ENCODE data around the gene ARHGEF26.

- TF ChIP-seq, protein P1, sequence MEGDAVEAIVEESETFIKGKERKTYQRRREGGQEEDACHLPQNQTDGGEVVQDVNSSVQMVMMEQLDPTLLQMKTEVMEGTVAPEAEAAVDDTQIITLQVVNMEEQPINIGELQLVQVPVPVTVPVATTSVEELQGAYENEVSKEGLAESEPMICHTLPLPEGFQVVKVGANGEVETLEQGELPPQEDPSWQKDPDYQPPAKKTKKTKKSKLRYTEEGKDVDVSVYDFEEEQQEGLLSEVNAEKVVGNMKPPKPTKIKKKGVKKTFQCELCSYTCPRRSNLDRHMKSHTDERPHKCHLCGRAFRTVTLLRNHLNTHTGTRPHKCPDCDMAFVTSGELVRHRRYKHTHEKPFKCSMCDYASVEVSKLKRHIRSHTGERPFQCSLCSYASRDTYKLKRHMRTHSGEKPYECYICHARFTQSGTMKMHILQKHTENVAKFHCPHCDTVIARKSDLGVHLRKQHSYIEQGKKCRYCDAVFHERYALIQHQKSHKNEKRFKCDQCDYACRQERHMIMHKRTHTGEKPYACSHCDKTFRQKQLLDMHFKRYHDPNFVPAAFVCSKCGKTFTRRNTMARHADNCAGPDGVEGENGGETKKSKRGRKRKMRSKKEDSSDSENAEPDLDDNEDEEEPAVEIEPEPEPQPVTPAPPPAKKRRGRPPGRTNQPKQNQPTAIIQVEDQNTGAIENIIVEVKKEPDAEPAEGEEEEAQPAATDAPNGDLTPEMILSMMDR (IDR thresholded peaks at IDR 0.05), result no peak
- no peak for TF ChIP-seq POLR2A (IDR thresholded peaks at IDR 0.05)
Measured at GRCh38 chr3:154119951-154120350, 1.2 kb upstream of the ARHGEF26 start.
